SKM-1 (cell line): ENCODE measurements around the gene EFCC1.

ENCODE experiments used
- DNase-seq: peaks from one replicate; lab custom pipeline; 2025; ENCODE audit not compliant: unreplicated experiment; lab: John Stamatoyannopoulos, UW

The EFCC1 gene

GRCh38 chr3:129014793-129015345 is 13.8 kb downstream of the EFCC1 start:
- DNase-seq = no peak

GRCh38 chr3:129015388-129016105 is 14.4 kb downstream of the EFCC1 start:
- no peak for DNase-seq

DNA sequence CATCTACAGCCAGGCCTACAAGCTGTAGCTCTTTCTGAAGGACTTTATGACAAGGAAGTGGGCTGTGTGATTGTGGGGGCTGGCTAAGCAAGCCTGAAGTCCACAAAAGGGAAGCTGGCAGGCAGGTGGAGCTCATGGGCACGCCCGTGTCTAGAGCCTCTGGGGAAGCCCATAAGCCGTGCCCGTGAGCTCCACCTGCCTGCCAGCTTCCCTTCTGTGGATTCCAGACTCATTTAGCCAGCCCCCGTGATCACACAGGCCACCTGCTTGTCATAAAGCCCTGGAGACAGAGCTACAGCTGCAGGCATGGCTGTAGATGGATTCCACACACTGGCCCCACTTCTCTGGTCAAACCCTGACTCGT is 15.2 kb downstream of the EFCC1 start:
- DNase-seq = no peak

DNA sequence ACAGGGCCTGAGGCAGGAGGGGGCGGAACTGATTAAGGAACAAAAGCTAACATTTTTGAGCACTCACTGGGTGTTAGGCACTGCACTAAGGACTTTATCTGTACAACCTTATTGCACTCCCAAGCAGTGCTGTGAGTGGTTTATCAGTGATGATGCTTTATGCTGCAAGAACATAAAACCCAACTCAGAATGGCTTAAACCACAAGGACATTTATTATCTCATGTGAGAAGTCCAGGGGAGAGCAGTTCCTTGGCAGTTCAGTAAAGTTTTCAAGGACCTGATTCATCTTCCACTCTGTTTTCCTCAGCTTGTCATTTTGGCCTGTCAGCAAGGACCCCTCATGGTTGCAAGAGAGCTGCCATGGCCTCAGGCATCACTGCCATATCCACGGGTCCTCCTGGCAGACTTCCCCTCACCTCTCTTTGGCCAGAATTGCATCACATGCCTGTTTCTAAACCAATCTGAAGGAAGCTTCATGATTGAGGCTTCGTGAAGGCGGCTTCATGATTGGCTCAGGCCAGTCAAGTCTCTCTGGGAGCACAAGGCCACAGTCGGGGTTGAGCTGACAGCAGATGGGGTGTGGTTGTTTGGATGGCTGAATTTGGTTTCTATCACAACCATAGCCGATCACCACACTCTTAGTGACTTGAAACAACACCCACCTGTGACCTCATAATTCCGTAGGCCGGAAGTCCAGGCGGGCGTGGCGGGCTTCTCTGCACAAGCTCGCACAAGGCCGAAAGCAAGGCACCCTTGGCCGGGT is 15.8 kb downstream of the EFCC1 start:
- DNase-seq = no peak

DNA sequence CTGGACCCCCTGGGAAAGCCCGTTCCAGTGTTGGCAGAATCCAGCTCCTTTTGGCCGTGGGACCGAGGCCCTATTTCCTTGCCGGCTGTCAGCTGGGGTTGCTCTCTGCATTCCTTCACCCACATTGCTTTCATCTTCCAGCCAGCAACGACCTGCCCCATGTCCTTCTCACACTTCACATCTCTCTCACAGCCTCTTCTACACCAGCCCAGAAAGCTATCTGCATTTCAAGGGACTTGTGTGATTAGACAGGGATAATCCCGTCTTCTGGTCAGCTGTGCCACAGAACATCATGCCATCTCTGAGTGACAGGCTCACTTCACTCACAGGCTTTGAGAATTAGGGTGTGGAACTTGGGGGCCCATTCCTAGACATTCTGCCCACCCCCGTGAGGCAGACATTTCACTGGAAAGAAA is 16.4 kb downstream of the EFCC1 start:
- no peak for DNase-seq

GRCh38 chr3:129018271-129018670 is 17.2 kb downstream of the EFCC1 start:
- no peak for DNase-seq

DNA sequence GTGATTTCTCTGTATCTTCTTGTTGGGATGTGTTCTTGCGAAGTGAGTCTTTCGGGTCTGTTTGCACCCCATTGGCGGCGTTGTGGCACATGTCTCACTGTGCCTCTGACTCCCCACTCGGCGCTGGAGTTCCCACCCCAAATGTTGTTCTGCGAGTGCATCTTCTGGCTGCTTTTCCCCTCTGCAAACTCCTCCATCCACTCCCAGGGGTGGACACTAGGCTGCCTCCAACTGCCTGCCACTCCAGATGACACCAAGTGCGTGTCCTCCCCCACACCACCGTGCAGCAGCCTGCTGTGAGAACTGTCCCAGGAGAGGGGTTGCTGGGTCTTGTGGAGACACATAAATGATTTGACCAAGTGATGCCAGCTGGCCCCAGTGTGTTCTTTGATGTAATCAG is 17.6 kb downstream of the EFCC1 start:
- DNase-seq = no peak

GRCh38 chr3:129019266-129019665 is 18.2 kb downstream of the EFCC1 start:
- DNase-seq = no peak

GRCh38 chr3:129020691-129021090 is 19.6 kb downstream of the EFCC1 start:
- DNase-seq = no peak

DNA sequence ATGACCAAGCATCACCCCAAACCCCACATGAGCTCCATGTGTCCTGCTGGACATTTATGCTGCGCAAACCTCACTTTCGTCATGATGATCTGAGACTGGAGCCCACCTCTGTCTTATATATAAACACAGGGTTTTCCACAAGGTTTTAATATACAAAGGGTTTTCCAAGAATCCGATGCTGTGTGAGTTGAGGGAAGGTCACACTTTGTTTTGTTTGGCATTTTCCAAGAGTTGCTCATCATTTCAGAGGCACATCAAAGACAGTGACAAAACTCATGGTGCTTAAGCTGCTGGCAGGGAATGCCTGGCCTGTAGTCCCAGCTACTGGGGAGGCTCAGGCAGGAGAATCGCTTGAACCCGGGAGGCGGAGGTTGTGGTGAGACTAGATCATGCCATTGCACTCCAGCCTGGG is 20.0 kb downstream of the EFCC1 start:
- no peak for DNase-seq

- no peak for DNase-seq
Measured at GRCh38 chr3:129022114-129023007, 21.3 kb downstream of the EFCC1 start.

DNA sequence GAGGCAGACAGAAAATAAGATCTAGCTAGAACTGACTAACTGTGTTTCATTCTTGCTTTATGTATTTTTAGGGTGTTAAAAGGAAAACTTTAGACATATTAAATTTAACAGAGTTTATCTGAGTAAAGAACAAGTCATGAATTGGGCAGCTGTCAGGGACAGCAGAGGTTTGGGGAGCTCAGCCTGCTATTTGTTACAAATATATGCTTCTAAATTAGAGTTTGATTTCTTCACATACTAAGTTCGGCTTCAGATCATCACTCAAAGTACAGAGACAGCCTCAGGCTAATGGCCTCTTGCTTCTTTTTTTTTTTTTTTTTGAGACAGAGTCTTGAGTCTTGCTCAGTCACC is 21.9 kb downstream of the EFCC1 start:
- no peak for DNase-seq

GRCh38 chr3:129023909-129024308 is 22.8 kb downstream of the EFCC1 start:
- no peak for DNase-seq

DNA sequence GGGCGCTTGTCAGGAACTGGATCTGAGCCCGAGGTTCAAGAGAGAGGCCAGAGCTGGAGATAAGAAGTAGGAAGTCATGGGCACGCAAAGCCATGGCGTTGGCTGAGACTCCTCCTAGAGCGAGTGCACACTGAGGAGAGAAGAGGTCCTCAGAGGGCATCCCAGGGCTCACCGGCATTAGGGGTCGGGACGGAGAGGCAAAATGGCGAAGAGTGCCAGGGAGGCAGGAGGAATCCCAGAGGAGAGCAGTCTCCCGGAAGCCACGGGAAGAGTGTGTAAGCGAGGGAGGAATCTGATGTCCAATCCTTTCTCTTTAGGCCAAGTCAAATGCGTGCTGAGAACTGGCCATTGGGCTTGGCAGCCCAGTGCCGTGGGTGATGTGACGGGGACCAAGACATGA is 24.0 kb downstream of the EFCC1 start:
- DNase-seq = no peak

GRCh38 chr3:129025691-129026435 is 24.8 kb downstream of the EFCC1 start:
- no peak for DNase-seq

DNA sequence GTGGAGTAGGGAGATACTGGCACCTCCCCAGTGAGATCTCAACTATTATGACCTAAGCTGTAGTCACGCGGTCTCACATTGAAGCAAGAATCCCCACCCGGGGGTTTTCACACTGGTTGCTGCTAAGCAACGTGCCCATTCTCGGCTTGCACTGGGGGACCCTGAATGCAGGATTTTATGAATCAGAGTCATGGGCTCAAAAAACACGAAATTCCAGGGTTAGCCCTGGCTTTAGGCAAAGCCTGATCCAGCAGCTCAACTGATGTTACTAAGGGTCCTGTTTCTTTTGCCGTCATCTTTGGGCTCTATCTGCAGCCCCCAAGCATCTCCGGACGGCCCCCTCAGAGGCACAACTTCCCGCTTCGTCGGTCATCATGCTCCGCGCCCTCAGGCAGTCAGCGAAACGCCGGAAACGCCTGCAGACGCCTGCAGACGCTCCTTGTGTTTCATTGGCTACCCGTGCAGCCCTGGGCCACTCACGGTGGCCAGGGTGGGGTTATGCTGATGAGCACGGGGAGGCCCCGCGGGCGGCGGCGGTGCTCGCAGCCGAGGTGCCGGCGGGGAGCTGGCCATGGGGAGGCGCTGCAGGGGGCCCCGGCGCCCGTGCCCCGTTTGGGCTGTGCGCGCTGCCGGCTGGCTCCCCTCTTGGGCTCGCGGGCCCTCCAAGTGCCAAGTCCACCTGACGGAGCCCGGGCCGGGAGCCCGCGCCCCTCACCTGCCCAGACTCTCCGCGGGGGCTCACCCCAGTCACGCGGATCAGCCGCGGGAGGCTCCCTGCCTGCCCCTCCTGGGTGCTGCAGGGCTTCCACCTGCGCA is 25.8 kb downstream of the EFCC1 start:
- peak; percentile 83 for DNase-seq

DNA sequence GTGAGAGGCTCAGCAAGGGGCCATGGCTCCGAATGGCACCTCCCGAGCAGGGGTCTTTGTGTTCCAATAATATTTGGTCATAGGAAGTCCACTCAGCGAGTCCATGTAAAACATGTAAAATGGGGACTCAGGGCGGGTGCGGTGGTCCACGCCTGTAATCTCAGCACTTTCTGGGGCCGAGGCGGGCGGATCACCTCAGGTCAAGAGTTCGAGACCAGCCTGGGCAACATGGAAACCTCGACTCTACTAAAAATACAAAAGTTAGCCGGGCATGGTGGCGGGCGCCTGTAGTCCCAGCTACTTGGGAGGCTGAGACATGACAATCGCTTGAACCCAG is 26.4 kb downstream of the EFCC1 start:
- DNase-seq = no peak

DNA sequence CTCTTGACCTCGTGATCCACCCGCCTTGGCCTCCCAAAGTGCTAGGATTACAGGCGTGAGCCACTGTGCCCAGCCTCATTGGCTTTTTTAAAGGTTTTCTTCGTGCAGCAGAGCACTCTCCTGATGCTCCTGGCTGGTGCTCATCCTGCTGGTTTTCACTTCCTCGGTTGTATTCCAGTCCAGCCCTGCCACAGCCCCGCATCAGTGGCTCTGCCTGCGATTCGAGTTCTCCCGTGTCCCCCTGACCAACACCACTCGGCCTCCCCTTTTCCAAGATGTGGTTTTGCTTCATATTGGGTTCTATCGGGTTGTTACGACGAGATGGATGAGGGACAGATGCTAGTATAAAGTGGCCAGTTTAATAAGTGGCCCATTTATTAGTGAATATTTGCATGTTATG is 27.8 kb downstream of the EFCC1 start:
- DNase-seq = no peak

- no peak for DNase-seq
Measured at GRCh38 chr3:129030611-129031010, 29.5 kb downstream of the EFCC1 start.
